NCI-H1694 treated with DMSO at 0.1 percent for 48 hours (cell line): Measurements from ENCODE around the gene DHRS7B.
A peak's percentile ranks its signal among the peaks of the same experiment; 100 is the strongest.
"Not testable (repeated sequence)": the region's sequence is repeated elsewhere in the genome, so short reads cannot be mapped to it uniquely, and the experiment has no call there.

Source experiments
- DNase-seq: peaks from one replicate; lab custom pipeline; 2025; lab: John Stamatoyannopoulos, UW

DHRS7B gene

DNA sequence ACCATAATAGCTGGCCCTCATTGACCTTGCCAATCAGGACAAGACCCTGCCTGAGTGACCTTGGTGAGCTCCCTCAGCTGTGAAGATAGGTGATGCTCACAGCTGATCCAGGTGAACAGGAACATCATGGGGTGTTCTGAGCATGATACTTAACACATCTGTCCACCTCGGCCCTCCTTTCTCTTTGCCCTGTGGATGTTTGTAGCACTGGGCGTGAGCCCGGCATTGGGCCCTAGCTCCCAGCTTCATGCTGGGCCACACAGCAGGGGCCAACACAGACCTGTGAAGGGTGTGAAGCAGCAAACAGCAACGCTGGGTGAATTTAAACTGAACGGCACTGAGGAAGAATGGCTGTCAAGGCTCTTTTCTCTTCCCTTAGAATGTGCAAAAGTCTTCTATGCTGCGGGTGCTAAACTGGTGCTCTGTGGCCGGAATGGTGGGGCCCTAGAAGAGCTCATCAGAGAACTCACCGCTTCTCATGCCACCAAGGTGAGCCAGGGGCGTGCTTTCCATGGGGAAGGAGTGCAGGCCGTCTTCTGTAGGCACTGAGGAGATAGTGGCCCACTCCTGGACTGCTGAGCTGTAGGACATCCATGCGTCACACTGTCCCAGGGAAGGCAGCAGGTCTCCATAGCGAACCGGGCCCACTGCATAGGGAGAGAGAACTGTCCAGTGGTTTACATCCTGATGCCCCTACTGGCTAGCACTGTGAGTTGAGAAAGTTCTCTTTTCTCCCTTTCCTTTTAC, 51.3 kb downstream of the DHRS7B start:
- DNase-seq = no peak

DNA sequence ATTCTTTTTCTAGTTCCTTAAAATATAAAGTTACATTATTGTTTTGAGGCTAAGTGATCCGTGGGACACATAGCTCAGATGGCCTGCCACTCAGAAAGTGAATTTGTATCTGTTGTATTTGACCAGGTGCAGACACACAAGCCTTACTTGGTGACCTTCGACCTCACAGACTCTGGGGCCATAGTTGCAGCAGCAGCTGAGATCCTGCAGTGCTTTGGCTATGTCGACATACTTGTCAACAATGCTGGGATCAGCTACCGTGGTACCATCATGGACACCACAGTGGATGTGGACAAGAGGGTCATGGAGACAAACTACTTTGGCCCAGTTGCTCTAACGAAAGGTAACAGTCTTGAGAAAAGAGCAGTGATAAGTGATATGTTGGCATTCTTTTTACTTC, 56.7 kb downstream of the DHRS7B start:
- DNase-seq = no peak

DNA sequence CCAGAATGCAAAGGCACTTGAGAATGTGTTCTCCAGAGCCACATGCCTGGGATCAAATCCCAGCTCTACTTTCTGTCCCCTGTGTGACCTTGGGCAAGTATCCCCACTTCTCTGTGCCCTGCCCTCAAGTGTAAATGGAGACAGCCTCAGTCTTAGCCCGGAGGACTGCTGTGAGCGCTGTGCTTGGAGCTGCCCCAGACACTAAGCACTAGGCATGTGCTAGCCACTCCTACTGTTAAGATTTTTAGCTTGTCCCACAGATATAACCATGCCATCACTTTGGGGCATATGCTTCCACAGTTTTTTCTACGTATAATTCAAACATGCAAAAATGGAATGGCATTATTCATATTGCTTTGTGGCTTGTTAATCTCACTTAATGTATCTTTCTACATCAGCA, 57.8 kb downstream of the DHRS7B start:
- DNase-seq = no peak

GRCh38 chr17:21185061-21185460, 58.3 kb downstream of the DHRS7B start:
- no peak for DNase-seq

DNA sequence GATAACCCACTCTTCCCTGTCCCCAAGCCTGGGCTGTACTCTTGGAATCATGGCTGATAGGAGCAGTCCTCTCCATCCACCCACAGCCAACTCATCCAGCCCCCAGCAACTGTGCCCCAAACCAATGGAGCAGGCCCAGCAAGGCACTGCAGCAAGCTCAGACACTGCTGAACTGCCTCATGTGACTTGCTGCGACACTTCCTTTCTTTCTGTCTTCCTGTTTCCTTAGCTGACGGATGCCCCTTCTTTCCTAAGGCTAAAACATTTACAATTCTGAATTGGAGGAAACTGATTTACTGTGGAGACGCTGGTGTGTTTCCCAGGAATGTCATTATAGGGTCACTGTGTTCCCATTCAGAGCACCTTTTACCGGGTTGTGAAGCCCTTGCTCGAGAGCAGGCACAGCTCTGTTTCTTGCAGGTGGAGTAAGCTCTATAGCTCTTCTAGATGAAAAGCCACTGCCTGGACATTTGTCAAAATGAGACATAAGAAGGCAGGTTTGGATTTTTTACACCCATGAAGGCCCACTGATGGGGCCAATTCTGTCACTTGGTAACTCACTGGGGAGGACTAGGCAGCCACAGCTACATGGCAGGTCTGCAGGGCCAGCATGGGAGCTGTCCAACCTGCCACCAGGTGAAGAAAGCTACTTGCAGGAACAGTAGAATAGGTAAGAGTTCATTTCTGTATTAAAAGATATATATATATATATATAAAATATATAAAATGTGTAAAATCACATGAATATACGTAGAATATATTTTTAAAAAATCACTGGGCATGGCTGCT, 59.8 kb downstream of the DHRS7B start:
- DNase-seq = no peak

- no peak for DNase-seq
Measured at GRCh38 chr17:21189361-21189760, 62.6 kb downstream of the DHRS7B start.

GRCh38 chr17:21190078-21190477, 63.3 kb downstream of the DHRS7B start:
- DNase-seq = no peak

DNA sequence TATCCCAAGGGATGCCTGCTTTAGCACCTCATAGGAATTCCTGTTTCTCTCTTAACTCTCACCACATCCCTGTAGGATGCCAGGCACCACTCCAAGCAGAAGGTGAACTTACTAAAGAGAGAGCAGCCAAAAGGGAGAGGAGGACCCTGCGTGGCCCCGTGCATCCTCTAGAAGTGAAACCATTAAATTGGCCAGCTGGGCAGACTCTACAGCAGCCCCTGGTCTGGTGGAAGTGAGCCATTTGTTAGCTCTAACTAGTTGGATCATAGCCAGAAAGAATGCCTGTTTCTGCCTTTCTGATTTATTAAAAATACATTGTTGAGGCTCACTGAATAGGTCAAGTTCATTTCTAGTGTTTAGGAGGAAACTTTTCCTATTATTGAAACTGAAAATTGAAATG, 64.9 kb downstream of the DHRS7B start:
- DNase-seq = peak; percentile 17

GRCh38 chr17:21192414-21192813, 65.7 kb downstream of the DHRS7B start:
- not testable (repeated sequence) for DNase-seq

GRCh38 chr17:21193031-21193430, 66.3 kb downstream of the DHRS7B start:
- DNase-seq = no peak

- DNase-seq = no peak
Measured at GRCh38 chr17:21194226-21194625, 67.5 kb downstream of the DHRS7B start.

DNA sequence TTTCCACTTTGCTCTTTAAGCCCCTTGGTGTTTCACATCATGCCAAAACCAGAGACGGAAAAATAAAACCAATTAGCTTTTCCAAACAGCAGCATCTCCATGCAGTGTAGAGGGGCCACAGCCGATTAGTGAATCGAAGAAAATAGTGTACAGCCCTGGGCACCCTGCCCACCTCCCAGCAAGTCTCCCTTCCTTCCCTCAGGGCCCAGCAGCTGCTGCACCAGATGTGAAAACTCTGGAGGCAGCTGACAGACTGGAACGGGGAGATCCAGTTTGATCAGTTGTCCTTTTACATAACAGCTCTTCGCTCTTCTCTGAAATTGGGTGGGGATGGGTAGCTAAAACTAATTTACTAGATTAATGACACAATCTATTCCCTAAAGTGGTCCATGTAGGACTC, 67.9 kb downstream of the DHRS7B start:
- DNase-seq = peak; percentile 55

DNA sequence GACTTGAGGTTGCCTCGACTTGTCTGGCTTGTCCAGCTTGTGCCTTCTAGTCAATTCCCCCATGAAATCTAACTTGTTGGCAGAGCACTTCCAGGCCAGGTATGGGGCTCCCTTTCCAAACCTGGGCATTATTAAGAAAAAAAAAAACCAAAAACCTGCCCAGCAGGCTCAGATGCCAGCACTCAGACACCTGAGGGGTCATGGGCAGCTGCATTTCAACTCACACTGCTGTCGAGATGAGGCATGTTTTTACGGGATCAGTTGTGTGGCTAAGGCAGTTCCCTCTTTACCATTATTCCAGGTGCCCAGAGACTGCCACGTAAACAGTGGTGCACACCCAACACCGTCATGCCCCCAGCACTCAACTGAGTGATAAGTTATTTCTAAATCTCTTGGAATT, 69.4 kb downstream of the DHRS7B start:
- DNase-seq = no peak

DNA sequence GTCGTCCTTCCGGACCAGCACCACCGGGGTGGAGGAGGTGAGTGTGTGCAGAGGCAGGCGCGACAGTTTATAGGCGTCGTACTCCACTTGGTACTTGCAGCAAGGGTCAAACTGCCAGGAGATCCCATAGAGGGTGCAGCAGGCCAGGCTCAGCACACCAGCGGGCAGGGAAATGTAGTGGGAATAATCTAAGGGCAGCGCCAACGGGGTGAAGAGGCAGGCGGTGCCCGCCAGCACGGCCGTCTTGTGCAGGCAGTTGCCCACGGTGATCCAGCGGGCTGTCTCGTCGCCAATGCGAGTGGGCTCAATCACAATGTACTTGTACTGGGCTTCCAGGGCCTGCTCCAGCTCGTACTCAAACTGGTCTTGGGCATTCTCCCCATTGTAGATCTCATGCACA, 71.6 kb downstream of the DHRS7B start:
- DNase-seq = no peak

GRCh38 chr17:21199311-21199710, 72.5 kb downstream of the DHRS7B start:
- DNase-seq = no peak

DNA sequence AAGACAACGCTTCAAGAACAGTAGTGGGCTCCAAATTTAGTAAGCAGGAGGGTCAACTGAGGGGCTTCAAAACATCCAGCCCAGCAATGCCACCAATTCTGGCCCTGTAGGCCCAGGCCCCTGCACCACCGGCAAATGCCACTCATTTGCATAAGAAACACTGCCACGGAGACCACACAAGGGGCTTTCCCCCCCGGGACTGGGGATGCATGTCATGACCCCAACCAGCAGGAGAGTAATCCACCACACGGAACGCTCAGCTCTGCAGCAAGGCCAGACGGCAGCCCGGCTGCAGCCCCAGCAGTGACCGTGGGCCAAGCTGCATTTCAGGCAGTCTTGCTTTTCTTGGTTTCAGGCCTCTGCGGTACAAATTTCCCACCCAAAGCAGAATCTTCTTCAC, 73.1 kb downstream of the DHRS7B start:
- DNase-seq = no peak

- no peak for DNase-seq
Measured at GRCh38 chr17:21200590-21201297, 74.0 kb downstream of the DHRS7B start.

DNA sequence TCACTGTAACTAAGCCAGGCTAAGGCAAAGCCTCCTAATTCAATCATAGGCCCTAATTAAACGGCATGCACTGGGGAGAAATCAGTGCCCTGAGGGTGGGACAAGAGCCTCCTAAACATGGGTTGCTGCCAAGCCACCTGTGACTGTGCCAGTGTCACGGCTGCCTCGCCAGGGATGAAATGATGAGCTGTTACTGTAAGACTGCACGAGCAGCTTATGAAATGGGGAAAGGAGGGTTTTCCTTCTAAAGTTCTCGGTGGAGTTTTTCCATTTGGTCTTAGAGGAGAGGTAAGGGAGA, 74.5 kb downstream of the DHRS7B start:
- DNase-seq = peak; percentile 68

GRCh38 chr17:21201874-21202273, 75.1 kb downstream of the DHRS7B start:
- no peak for DNase-seq

DNA sequence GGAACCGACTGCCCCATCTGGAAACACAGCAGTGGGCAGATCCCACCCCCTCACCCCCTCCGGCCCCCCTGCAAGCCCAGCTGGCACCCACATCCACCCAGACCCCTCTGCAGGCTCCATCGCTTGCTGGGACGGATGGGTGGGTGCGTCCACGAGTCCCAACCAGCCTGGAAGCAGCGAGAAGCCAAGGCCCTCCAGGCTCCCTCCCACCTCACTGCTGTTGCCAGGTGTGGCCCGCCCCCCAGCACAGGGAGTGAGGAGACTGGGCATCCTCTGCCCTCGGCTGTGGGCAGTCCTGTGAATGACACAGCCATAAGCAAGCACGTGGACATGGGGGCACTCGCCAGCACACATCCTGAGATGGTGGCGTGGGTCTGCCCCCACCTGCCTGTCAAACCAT, 75.7 kb downstream of the DHRS7B start:
- DNase-seq = no peak

DNA sequence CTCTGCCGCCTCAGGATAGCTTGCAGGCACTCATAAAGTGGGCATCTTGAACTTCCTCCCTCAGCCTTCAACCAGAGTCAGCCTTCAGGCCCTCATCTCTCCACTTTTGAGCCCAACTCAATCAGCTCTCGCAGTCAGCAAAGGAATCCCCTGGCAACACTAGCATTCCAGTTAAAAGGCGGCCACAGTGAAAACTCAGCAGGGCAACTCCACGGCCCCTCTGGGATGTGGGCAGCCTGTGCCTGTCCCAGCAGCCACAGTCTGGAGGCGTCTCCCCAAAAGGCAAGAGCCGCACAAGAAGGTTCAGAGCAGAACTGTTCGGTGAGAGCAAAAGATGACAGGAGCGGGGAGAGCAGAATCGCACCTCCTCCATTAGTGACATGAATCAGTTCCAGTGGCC, 78.2 kb downstream of the DHRS7B start:
- no peak for DNase-seq

- no peak for DNase-seq
Measured at GRCh38 chr17:21208352-21208751, 81.6 kb downstream of the DHRS7B start.

GRCh38 chr17:21209511-21210175, 82.9 kb downstream of the DHRS7B start:
- no peak for DNase-seq
